HT1080 (cell line): Measurements from ENCODE around the gene NDUFAB1. TPM values are rescaled to one million over a fixed set of nuclear protein-coding genes. Genes with fewer than 3 reads are reported as not detected.
"Not testable (repeated sequence)": the region's sequence is repeated elsewhere in the genome, so short reads cannot be mapped to it uniquely, and the experiment has no call there.

Experiments used
- DNase-seq: peaks from one replicate; pipeline ENCODE4 v3.0.0-alpha.2; 2015; ENCODE audit warnings: low read depth
- total RNA-seq: library from RNA; depleted of rRNA; stranded (reverse); fragments of >200 nt; shearing (Covaris generic); gene quantifications from 2 replicates; pipeline ENCODE4 v1.2.3, GENCODE V29; 2014; rRNA removed

NDUFAB1 gene
- total RNA-seq, 1 experiment from 2014 or later, result 340 TPM

DNA sequence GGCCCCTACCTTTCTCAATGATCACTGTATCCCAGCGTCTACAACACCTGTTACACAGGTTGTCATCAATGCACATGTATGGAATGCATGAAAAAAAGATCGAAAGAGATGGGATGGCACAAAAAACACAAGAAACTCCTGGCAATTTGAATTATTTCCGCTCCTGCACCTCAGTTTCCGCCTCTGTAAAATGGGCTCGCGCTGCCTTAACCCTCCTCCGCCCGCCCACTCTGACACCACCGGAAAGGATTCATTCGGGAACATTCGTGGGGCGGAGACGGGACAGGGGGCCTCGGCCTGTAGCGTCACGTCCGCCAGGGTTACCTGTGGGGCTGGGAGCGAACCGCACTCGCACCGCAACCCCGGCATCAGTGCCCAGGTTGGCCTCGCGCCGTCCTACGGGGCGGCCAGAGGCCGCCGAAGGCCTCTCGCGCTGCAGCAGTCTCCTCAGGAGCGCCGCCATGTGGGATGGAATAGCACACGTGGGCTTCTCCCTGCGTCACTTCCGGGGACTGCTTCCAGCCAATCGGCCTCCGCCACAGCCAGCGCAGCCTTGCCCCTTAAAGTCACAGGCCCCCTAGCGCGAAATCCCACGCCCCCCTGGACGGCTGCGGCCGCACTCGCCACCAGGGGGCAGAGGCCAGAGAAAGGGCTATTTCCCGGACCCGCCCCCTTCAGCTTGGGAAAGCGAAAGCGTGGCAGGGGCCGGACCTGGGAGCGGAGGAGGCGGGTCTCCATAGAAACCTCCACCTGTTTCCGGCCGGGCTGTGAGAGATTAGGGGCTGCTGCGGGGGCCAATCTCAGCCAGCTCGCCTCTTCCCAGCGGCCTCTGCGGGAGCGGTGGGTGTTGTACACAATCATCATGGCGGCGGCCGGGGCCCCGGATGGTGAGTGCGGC lies 39.0 kb downstream of the NDUFAB1 start, which contains the start of the genes EARS2 and UBFD1:
TSS of gene EARS2 (minus strand) at position 470 of the 898 bp plus-strand sequence. CDS start at position 463, 7 bp downstream.
TSS of gene UBFD1 (plus strand) at position 847 of the 898 bp plus-strand sequence. CDS start at position 863, 16 bp downstream.
- DNase-seq, result peak; percentile 99

DNA sequence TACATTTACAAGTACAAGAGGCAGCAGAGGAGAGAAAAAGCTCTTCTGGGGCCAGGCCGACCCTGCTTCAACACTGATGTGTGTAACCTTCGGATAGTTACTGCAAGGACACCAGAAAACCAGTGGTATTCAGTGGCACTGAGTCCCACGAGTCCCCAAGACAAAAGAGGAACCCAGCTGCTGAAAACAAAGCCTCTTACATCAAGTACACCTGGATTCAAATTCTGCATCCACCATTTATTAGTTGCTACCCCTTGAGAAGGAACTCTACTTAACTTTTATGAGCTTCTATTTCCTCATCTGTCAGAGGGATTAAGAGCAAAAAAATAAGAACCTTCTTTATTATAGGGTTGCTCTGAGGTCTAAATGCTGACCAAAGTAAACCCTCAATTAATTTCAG lies 41.6 kb downstream of the NDUFAB1 start:
- DNase-seq, result no peak

DNA sequence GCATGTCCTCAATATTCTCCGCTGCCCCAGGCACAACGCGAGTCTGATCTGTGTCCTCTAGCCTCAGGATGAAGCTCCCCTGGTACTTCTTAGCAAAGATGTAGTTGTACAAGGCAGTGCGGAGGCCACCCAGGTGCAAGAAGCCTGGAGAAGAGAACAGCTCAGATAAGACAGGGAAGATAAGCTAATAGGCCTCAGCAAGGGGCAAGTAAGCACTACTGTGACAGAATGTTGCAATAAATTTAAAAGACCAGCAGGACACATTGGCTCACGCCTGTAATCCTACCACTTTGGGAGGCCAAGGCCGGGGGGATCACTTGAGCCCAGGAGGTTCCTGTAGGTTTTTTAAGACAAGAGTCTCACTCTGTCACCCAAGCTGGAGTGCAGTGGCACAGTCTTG lies 44.0 kb downstream of the NDUFAB1 start:
- DNase-seq, result no peak

- DNase-seq, result no peak
These were observed 46.2 kb downstream of the NDUFAB1 start for GRCh38 chr16:23549938-23550337.

GRCh38 chr16:23544436-23544835 lies 51.7 kb downstream of the NDUFAB1 start:
- DNase-seq, result no peak

DNA sequence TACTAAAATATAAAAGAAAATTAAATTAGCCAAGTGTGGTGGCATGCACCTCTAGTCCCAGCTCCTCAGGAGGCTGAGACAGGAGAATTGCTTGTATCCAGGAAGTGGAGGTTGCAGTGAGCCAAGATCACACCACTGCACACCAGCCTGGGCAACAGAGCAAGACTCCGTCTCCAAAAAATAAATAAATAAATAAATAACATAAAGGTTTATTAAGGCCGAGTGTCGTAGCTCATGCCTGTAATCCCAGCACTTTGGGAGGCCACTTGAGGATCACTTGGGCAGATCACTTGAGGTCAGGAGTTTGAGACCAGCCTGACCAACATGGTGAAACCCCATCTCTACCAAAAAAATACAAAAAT lies 55.3 kb downstream of the NDUFAB1 start:
- not testable (repeated sequence) for DNase-seq

GRCh38 chr16:23539984-23540816 lies 55.9 kb downstream of the NDUFAB1 start:
- no peak for DNase-seq

- DNase-seq, result no peak
These were observed 57.2 kb downstream of the NDUFAB1 start for GRCh38 chr16:23538919-23539278.

DNA sequence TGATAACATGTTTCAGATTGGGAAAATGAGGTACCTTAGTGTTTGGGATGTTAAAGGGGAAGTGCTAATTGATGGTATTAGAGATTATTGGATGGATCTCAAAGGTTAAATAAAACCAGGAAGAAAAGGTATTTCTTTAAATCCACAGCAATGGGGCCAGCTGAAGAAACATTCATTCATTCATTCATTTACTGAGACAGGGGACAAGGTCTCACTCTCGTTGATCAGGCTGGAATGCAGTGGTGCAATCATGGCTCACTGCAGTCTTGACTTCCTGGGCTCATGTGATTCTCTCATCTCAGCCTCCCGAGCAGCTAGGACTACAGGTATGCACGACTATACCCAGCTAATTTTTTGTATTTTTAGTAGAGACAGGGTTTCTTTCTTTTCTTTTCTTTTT lies 58.7 kb downstream of the NDUFAB1 start:
- no peak for DNase-seq

DNA sequence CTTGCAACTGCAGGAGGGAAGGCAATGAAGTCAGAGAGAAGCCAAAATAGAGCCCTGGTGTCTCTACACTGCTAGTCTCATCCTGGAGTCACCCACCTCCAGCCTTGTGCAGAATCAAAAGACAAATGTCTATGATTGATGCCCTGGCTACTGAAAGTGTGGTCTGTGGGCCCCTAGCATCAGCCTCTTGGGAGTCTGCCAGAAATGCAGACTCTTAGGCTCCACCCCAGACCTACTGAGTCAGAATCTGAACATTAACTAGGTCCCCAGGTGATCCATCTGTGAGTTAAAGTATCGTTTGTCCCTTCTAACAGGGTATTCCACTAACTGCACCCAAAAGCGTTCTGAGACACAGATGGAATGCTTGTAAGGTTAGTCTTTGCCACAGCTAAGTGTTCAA lies 60.2 kb downstream of the NDUFAB1 start:
- no peak for DNase-seq

GRCh38 chr16:23534868-23535860 lies 61.0 kb downstream of the NDUFAB1 start:
- DNase-seq, result no peak

DNA sequence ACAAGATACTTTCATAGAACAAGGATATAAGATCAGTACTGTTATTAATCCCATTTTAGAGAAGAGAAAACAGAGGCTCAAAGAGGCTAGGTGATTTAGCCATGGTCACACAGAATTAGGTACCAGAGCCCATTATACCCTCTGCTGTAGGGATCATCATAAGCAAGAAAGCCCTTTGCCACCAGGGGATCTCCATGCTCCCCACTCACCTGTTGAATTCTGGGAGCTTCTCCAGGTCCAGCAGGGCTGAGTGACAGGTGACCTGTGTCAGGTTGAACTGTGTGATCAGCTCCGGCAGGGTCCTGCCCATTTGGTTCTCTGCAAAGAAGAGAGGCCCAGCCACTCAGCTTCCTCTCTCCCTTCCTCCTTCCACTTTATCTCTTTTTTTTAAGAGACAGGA lies 63.7 kb downstream of the NDUFAB1 start:
- no peak for DNase-seq

Other genes starting within 250 kb of the NDUFAB1 start
- gene COG7, start 143.1 kb downstream of the NDUFAB1 start, total RNA-seq, result 9.5 and 12.8 TPM in 2 replicates
- gene GGA2, start 85.8 kb downstream of the NDUFAB1 start, total RNA-seq, result 14.0 and 26.6 TPM in 2 replicates
- 31.3 and 35.6 TPM in 2 replicates for gene EARS2, start 39.0 kb downstream of the NDUFAB1 start, total RNA-seq
- 70.8 and 89.2 TPM in 2 replicates for gene UBFD1, start 38.6 kb downstream of the NDUFAB1 start, total RNA-seq
- gene PALB2, start 45.0 kb upstream of the NDUFAB1 start, total RNA-seq, result 13.9 and 17.9 TPM in 2 replicates
- 49.9 and 76.1 TPM in 2 replicates for gene DCTN5, start 45.1 kb upstream of the NDUFAB1 start, total RNA-seq
- 127 and 166 TPM in 2 replicates for gene PLK1, start 82.6 kb upstream of the NDUFAB1 start, total RNA-seq
- gene ERN2, start 116.9 kb upstream of the NDUFAB1 start, total RNA-seq, result 1.1 TPM in 1 of 2 replicates, not detected in the other
- not detected in 2 replicates for gene CHP2, start 158.7 kb upstream of the NDUFAB1 start, total RNA-seq
- gene PRKCB, start 239.7 kb upstream of the NDUFAB1 start, total RNA-seq, result not detected in 2 replicates